Mucosa of descending colon (tissue), 3 donors: Measurements from ENCODE around the gene CCDC182. TPM values are rescaled to one million over a fixed set of nuclear protein-coding genes. Genes with fewer than 3 reads are reported as not detected.
A peak's percentile ranks its signal among the peaks of the same experiment; 100 is the strongest.

Source experiments
- ATAC-seq: fragments of 200-7000 bp; cut with Tn5 transposase; one replicate; pipeline ENCODE4 v1.9.1; 2020; ENCODE audit warnings: mild to moderate bottlenecking, moderate library complexity
- DNase-seq, 3 donors: peaks; one replicate each; pipeline ENCODE4 v3.0.0-alpha.2; 2020
- H3K36me3 ChIP-seq: fragments of 200-600 bp; one replicate; pipeline ENCODE4 v1.8.0; 2021; ENCODE audit warnings: low read depth, mild to moderate bottlenecking
- H3K4me1 ChIP-seq: fragments of 200-600 bp; one replicate; pipeline ENCODE4 v1.8.0; 2021; ENCODE audit warnings: low read depth, mild to moderate bottlenecking
- H3K4me3 ChIP-seq: fragments of 200-600 bp; one replicate; pipeline ENCODE4 v1.8.0; 2021; ENCODE audit warnings: mild to moderate bottlenecking
- H3K9me3 ChIP-seq: fragments of 200-600 bp; one replicate; pipeline ENCODE4 v1.8.0; 2021; ENCODE audit warnings: mild to moderate bottlenecking
- intact Hi-C, 2 donors: fragments of 100-400 bp; cut with DNase I in 1 of 2; cut with micrococcal nuclease in 1 of 2; formaldehyde crosslinking; loops; one replicate each; pipeline versions ENCODE4 v1.11.0 to v1.11.1; 2022; cut with DNase I, micrococcal nuclease
- long read RNA-seq, 2 donors: library from polyadenylated mRNA; unstranded; transcript quantifications; one replicate each; pipeline ENCODE4 v2.0.0, GENCODE V29; 2019 to 2021
- total RNA-seq, 3 donors: library from RNA; stranded (reverse); fragmentation: NEBNext Ultra II Directional in 2 of 3; extraction: Animal tissue kit (Norgen Biotek cat#: 25700) in 2 of 3; gene quantifications; one replicate each; pipeline versions ENCODE4 v1.2.1 to v1.2.4, GENCODE V29; 2021 to 2023
- TF ChIP-seq, protein P1 (sequence below): fragments of 200-600 bp; IDR thresholded peaks from one replicate; pipeline ENCODE4 v1.8.0; 2022; ENCODE audit warnings: antibody characterized with exemption, mild to moderate bottlenecking
- donor health status: DM: no; HTN: no; CAD: no; lungs with moderate emphysema.
- donor health status: DM: no; HTN: no; CAD: no.
- donor health status: DM: no; HTN: yes; CAD: no.

The CCDC182 gene
- total RNA-seq: not detected
- long read RNA-seq, donor 1: 0 reads
- long read RNA-seq, donor 2: 0 reads

DNA sequence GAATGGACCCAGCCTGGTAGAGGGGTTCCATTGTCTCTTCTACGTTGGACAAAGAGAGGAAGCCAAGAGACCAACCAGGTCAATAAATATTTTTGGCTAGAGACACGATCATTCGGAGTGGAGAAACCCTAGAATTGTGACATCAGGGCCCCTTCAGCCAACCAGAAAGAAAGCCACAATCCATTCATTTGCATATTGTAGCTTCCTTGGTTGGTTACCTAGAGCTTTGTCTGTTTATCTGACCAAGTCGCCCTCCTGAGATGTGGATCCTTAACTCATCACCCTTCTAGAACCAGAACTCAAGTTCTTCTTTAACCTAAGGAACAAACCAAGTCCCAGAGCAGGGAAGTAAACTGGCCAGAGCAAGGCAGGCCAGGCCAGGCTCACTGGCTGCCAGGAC lies at the start of gene CCDC182:
Gene CCDC182, minus strand, starts transcription at position 58 of the 400 bp plus-strand sequence. Its CDS starts 27 bp downstream, at position 31.
- DNase-seq (no peak), ATAC-seq (no peak)
- TF ChIP-seq, protein P1, sequence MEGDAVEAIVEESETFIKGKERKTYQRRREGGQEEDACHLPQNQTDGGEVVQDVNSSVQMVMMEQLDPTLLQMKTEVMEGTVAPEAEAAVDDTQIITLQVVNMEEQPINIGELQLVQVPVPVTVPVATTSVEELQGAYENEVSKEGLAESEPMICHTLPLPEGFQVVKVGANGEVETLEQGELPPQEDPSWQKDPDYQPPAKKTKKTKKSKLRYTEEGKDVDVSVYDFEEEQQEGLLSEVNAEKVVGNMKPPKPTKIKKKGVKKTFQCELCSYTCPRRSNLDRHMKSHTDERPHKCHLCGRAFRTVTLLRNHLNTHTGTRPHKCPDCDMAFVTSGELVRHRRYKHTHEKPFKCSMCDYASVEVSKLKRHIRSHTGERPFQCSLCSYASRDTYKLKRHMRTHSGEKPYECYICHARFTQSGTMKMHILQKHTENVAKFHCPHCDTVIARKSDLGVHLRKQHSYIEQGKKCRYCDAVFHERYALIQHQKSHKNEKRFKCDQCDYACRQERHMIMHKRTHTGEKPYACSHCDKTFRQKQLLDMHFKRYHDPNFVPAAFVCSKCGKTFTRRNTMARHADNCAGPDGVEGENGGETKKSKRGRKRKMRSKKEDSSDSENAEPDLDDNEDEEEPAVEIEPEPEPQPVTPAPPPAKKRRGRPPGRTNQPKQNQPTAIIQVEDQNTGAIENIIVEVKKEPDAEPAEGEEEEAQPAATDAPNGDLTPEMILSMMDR: no peak
- H3K36me3 ChIP-seq: no peaks in the 10 kb centered on the region
- no peaks in the 10 kb centered on the region for H3K4me1 ChIP-seq
- H3K9me3 ChIP-seq: no peaks in the 10 kb centered on the region
- no peak within 1 kb of the TSS for H3K4me3 ChIP-seq
- intact Hi-C loops: loop anchor here in 1 of 2 donors (5.0 to 10.0 kb wide), 3 partner anchors 70 to 613 kb away; no protein-coding TSS in a partner anchor

DNA sequence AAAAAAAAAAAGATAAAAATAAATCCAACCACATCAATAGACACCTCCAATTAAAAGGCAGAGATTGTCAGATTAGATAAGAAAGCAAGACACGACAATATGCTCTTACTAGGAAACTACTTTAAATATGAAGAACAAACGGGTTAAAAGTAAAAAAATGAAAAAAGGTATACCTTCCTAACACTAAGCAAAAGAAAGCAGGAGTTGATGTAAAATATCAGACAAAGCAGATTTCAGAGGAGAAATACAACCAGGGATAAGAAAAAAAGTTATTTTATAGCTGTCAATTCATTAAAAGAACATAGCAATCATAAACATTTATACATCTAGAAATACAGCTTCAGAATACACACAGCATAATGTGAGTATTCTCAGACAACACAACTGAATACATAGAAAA lies 49.7 kb upstream of the CCDC182 start:
- no peaks in the 10 kb centered on the region for H3K36me3 ChIP-seq
- TF ChIP-seq, protein P1: no peak
- ATAC-seq (no peak), DNase-seq (no peak)
- H3K4me1 ChIP-seq: no peaks in the 10 kb centered on the region
- intact Hi-C loops: no loop called here
- no peak overlapping the region for H3K4me3 ChIP-seq
- no peaks in the 10 kb centered on the region for H3K9me3 ChIP-seq

DNA sequence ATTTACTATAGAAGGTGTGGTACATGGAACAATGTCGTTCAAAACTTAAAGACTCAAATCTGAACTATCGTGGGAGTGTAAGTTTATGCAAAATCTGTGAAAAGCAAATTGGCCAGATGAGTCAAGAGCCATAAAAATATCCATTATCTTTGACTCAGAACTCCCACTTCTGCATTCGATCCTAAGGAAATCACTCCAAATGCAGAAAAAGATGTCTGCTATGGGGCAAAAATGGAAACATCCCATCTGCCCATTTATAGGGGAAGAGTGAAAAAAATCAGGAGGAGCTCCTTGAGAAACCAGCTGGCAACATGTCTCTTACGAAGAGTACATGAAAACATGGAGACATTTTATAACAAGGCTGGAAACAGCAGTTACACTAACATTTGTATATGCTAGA lies 43.6 kb upstream of the CCDC182 start:
- DNase-seq (no peak), ATAC-seq (no peak)
- Histone ChIP-seq H3K36me3 (no peaks in the 10 kb centered on the region), H3K4me3 (no peak overlapping the region), H3K9me3 (no peaks in the 10 kb centered on the region), H3K4me1 (no peaks in the 10 kb centered on the region)
- intact Hi-C loops: no loop called here
- TF ChIP-seq, protein P1: no peak

DNA sequence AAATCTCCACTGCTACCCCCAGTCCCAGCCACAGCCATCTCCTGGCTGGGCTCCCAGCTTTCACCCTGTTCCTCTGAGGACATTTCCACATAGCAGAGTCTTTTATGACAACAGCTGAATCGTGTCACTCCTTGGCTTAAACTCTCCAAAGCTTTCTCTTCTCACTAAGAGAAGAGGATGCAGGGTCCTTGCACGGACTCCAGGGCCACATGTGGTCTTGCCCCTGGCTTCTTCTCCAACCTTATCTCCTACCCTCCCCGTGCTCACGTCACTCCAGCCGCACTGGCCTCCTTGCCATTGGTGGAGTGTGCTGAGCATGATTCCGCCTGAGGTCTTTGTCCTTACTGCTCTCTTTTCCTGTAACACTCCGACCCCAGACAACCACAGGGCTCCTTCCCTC lies 39.9 kb upstream of the CCDC182 start:
- no peaks in the 10 kb centered on the region for H3K9me3 ChIP-seq
- intact Hi-C loops: no loop called here
- no peak overlapping the region for H3K4me3 ChIP-seq
- peaks cover 5% of the 10 kb centered on the region for H3K4me1 ChIP-seq
- TF ChIP-seq, protein P1: no peak
- no peaks in the 10 kb centered on the region for H3K36me3 ChIP-seq
- DNase-seq (peak in 1 of 3 donors; percentile 18), ATAC-seq (no peak)

DNA sequence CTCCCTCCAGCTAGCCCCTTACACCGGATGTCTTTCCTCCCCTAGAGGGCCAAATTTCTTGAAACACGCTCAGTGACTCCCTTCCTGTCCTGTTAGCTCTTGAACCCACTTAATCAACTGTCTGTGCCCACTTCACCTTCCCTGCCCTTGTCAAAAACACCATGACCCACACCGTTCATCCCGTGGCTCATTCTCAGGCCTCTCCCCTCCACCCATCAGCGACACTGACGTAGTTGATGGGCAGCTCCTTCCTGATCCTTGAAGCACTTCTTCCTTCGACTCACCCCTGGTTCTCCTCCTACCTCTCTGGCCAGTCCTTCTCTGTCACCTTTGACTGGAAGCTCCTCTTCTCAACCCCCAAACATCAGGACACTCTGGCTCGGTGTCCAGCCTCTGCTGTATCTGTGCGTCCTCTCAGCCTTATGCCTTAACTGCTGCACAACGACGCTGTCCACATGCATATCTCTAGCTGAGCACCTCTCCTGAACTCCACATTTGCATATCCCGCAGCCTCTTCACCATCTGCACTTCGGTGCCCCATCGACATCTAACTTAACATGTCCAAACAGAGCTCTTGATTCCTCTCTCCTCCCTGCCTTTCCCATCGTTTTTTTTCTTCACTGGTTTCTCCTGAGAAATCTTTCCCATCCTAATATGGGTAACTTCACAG lies 39.3 kb upstream of the CCDC182 start:
- Histone ChIP-seq H3K4me3 (no peak overlapping the region), H3K36me3 (no peaks in the 10 kb centered on the region), H3K9me3 (no peaks in the 10 kb centered on the region), H3K4me1 (peaks cover 5% of the 10 kb centered on the region)
- intact Hi-C loops: no loop called here
- TF ChIP-seq, protein P1: no peak
- no peak for ATAC-seq
- DNase-seq: no peak
